ENCODE measurements around the gene RRP7A. TPM values are rescaled to one million over a fixed set of nuclear protein-coding genes. Genes with fewer than 3 reads are reported as not detected.
"Not testable (repeated sequence)": the region's sequence is repeated elsewhere in the genome, so short reads cannot be mapped to it uniquely, and the experiment has no call there.

The RRP7A gene
- polyA plus RNA-seq, 4 donors = 7.0 to 38.1 (median 17.7) TPM

DNA sequence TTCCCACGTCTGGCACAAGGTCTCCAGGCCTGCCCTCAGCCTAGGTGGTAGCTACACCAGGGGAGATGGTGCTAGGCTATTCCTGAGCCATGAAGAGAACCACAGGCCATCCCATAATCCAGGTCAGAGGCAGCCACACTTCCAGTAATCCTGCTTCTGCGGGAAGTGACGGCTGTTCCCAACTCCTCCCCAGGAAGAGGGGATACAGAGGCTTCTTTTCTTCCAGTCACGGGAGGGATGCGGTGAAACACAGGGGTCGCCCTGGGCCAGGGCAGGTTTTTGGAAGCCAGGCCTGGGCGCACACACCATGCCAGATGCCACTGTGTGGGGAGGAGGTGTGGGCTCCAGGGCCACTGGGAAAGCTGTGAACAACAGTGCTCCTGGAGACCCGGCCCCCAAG lies 4.3 kb downstream of the RRP7A start:
- not testable (repeated sequence) for H3K9me3 ChIP-seq (ENCODE audit: control insufficient read depth in 2 of 2, insufficient read depth in 1 of 2, low read depth in 1 of 2, low read length in 1 of 2); H3K27me3 ChIP-seq (ENCODE audit: control insufficient read depth in 3 of 3, insufficient read depth in 3 of 3, low read length in 3 of 3); H3K4me3 ChIP-seq (ENCODE audit: low read depth in 1 of 3, low read length in 3 of 3); FAIRE-seq; DNase-seq; H3K27ac ChIP-seq (ENCODE audit: low read depth in 1 of 3, low read length in 2 of 3)
- Histone ChIP-seq H3K4me1 (ENCODE audit: control insufficient read depth in 3 of 3, insufficient read depth in 2 of 3, low read depth in 1 of 3, low read length in 2 of 3) (peaks cover 0 to 19% (median 0%) of the 10 kb centered on the region in 3 donors), H3K36me3 (ENCODE audit: control insufficient read depth in 3 of 3, insufficient read depth in 2 of 3, low read depth in 1 of 3, low read length in 3 of 3) (peaks cover 0 to 60% (median 5%) of the 10 kb centered on the region in 3 donors)
- WGBS, 3 donors = 90 to 92% (median 92%) methylated on average over 6 to 7 of the region's 8 CpGs

GRCh38 chr22:42514331-42514730 lies 5.3 kb downstream of the RRP7A start:
- H3K27ac ChIP-seq (ENCODE audit: low read depth in 1 of 3, low read length in 2 of 3); H3K4me3 ChIP-seq (ENCODE audit: low read depth in 1 of 3, low read length in 3 of 3); H3K9me3 ChIP-seq (ENCODE audit: control insufficient read depth in 2 of 2, insufficient read depth in 1 of 2, low read depth in 1 of 2, low read length in 1 of 2); DNase-seq; FAIRE-seq; H3K27me3 ChIP-seq (ENCODE audit: control insufficient read depth in 3 of 3, insufficient read depth in 3 of 3, low read length in 3 of 3): not testable (repeated sequence)
- peaks cover 0 to 16% (median 0%) of the 10 kb centered on the region in 3 donors for H3K4me1 ChIP-seq (ENCODE audit: control insufficient read depth in 3 of 3, insufficient read depth in 2 of 3, low read depth in 1 of 3, low read length in 2 of 3)
- H3K36me3 ChIP-seq (ENCODE audit: control insufficient read depth in 3 of 3, insufficient read depth in 2 of 3, low read depth in 1 of 3, low read length in 3 of 3) = peaks cover 0 to 62% (median 5%) of the 10 kb centered on the region in 3 donors
- WGBS, 3 donors = 89 to 93% (median 89%) methylated on average over 13 to 17 of the region's 17 CpGs

GRCh38 chr22:42512273-42512990 lies 7.2 kb downstream of the RRP7A start:
- H3K9me3 ChIP-seq (ENCODE audit: control insufficient read depth in 2 of 2, insufficient read depth in 1 of 2, low read depth in 1 of 2, low read length in 1 of 2); FAIRE-seq; H3K27me3 ChIP-seq (ENCODE audit: control insufficient read depth in 3 of 3, insufficient read depth in 3 of 3, low read length in 3 of 3); H3K4me3 ChIP-seq (ENCODE audit: low read depth in 1 of 3, low read length in 3 of 3): not testable (repeated sequence)
- peaks cover 0 to 57% (median 5%) of the 10 kb centered on the region in 3 donors for H3K36me3 ChIP-seq (ENCODE audit: control insufficient read depth in 3 of 3, insufficient read depth in 2 of 3, low read depth in 1 of 3, low read length in 3 of 3)
- H3K27ac ChIP-seq (ENCODE audit: low read depth in 1 of 3, low read length in 2 of 3) = peak overlapping the region in 2 of 3 donors; percentile 50 to 65
- DNase-seq = peak in 1 of 2 donors; percentile 59
- 70 to 76% (median 74%) methylated on average over 13 to 22 of the region's 22 CpGs for WGBS, 3 donors
- H3K4me1 ChIP-seq (ENCODE audit: control insufficient read depth in 3 of 3, insufficient read depth in 2 of 3, low read depth in 1 of 3, low read length in 2 of 3) = peaks cover 0 to 16% (median 0%) of the 10 kb centered on the region in 3 donors

DNA sequence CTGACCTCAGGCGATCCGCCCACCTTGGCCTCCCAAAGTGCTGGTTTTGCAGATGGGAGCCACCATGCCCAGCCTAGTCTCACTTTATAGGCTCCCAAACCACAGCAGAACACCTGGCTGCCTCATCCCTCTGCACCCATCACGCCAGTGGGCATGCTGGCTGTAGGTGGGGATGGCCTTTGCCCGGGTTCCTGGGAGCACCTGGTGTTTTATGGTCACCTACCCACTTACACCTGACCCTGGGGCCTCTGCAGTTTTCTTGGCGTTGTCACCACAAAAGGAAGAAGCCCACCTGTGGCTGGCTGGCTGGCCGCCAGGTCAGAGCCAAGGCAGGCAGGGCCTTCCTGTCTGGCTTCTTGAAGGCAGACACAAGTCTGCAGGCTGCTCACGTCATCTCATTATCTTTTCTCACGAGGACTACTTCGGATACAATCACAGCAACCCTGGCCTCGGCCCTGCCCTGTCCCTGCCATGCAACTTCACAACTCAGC lies 8.2 kb downstream of the RRP7A start:
- peak overlapping the region in 2 of 3 donors; percentile 5 to 73 for H3K27ac ChIP-seq (ENCODE audit: low read depth in 1 of 3, low read length in 2 of 3)
- WGBS, 3 donors = 24 to 55% (median 42%) methylated on average over 5 to 10 of the region's 10 CpGs

GRCh38 chr22:42509548-42509947 lies 10.0 kb downstream of the RRP7A start:
- FAIRE-seq = no peak
- H3K4me1 ChIP-seq (ENCODE audit: control insufficient read depth in 3 of 3, insufficient read depth in 2 of 3, low read depth in 1 of 3, low read length in 2 of 3) = peaks cover 0 to 16% (median 0%) of the 10 kb centered on the region in 3 donors
- no peak overlapping the region for H3K4me3 ChIP-seq (ENCODE audit: low read depth in 1 of 3, low read length in 3 of 3)
- H3K27ac ChIP-seq (ENCODE audit: low read depth in 1 of 3, low read length in 2 of 3) = no peak overlapping the region
- H3K36me3 ChIP-seq (ENCODE audit: control insufficient read depth in 3 of 3, insufficient read depth in 2 of 3, low read depth in 1 of 3, low read length in 3 of 3) = peaks cover 0 to 37% (median 5%) of the 10 kb centered on the region in 3 donors
- 74 to 83% (median 76%) methylated on average over 12 to 15 of the region's 15 CpGs for WGBS, 3 donors
- no peaks in the 10 kb centered on the region for H3K9me3 ChIP-seq (ENCODE audit: control insufficient read depth in 2 of 2, insufficient read depth in 1 of 2, low read depth in 1 of 2, low read length in 1 of 2)
- H3K27me3 ChIP-seq (ENCODE audit: control insufficient read depth in 3 of 3, insufficient read depth in 3 of 3, low read length in 3 of 3) = no peaks in the 10 kb centered on the region
- no peak for DNase-seq

More for the DNA sequence above, 8.2 kb downstream of the RRP7A start:
- H3K27me3 ChIP-seq (ENCODE audit: control insufficient read depth in 3 of 3, insufficient read depth in 3 of 3, low read length in 3 of 3) = no peaks in the 10 kb centered on the region
- H3K4me1 ChIP-seq (ENCODE audit: control insufficient read depth in 3 of 3, insufficient read depth in 2 of 3, low read depth in 1 of 3, low read length in 2 of 3) = peaks cover 0 to 16% (median 0%) of the 10 kb centered on the region in 3 donors
- DNase-seq (peak; percentile 68 to 81), FAIRE-seq (no peak)
- H3K4me3 ChIP-seq (ENCODE audit: low read depth in 1 of 3, low read length in 3 of 3) = no peak overlapping the region
- H3K9me3 ChIP-seq (ENCODE audit: control insufficient read depth in 2 of 2, insufficient read depth in 1 of 2, low read depth in 1 of 2, low read length in 1 of 2) = no peaks in the 10 kb centered on the region
- peaks cover 0 to 50% (median 5%) of the 10 kb centered on the region in 3 donors for H3K36me3 ChIP-seq (ENCODE audit: control insufficient read depth in 3 of 3, insufficient read depth in 2 of 3, low read depth in 1 of 3, low read length in 3 of 3)

- not testable (repeated sequence) for H3K4me3 ChIP-seq (ENCODE audit: low read depth in 1 of 3, low read length in 3 of 3); H3K27ac ChIP-seq (ENCODE audit: low read depth in 1 of 3, low read length in 2 of 3); FAIRE-seq; DNase-seq; H3K27me3 ChIP-seq (ENCODE audit: control insufficient read depth in 3 of 3, insufficient read depth in 3 of 3, low read length in 3 of 3); H3K9me3 ChIP-seq (ENCODE audit: control insufficient read depth in 2 of 2, insufficient read depth in 1 of 2, low read depth in 1 of 2, low read length in 1 of 2)
- Histone ChIP-seq H3K36me3 (ENCODE audit: control insufficient read depth in 3 of 3, insufficient read depth in 2 of 3, low read depth in 1 of 3, low read length in 3 of 3) (peaks cover 0 to 31% (median 5%) of the 10 kb centered on the region in 3 donors), H3K4me1 (ENCODE audit: control insufficient read depth in 3 of 3, insufficient read depth in 2 of 3, low read depth in 1 of 3, low read length in 2 of 3) (peaks cover 0 to 16% (median 0%) of the 10 kb centered on the region in 3 donors)
- WGBS, 3 donors = 38 to 83% (median 61%) methylated on average over 2 to 10 of the region's 10 CpGs
Observed at GRCh38 chr22:42508975-42509364, 10.6 kb downstream of the RRP7A start.

DNA sequence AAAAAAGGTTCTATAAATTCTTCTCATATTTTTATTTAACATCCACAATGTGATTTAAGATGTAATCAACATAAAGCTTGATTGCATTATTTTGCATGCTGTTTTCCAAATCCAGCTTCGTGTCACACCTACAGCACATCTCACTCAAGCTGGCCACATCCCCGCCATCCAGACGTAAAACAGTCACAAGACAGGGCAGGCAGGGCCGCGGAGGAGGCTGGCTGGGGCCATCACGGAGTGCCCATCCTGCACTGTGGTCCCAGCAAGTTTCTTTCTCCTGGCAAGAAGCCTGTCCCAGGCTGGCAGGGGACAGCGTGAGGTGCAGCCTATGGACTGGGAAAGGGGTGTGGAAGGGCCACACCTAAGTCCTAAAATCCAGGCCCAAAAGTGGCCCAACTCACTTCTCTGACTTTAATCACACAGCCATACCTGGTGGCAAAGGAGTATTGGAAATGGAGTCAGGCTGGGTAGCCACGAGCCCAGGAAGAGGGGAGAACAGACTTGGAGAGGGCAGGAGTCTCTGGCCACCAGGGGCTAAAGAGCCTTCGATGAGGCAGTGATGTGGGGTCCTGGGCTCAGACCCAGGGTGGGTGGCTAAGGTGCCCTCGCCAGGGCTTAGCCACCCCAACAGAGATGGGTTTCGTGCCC lies 11.1 kb downstream of the RRP7A start:
- Histone ChIP-seq H3K4me1 (ENCODE audit: control insufficient read depth in 3 of 3, insufficient read depth in 2 of 3, low read depth in 1 of 3, low read length in 2 of 3) (peaks cover 0 to 16% (median 0%) of the 10 kb centered on the region in 3 donors), H3K36me3 (ENCODE audit: control insufficient read depth in 3 of 3, insufficient read depth in 2 of 3, low read depth in 1 of 3, low read length in 3 of 3) (peaks cover 0 to 27% (median 5%) of the 10 kb centered on the region in 3 donors)
- WGBS, 3 donors = 42 to 51% (median 50%) methylated on average over 8 to 11 of the region's 11 CpGs
- not testable (repeated sequence) for H3K4me3 ChIP-seq (ENCODE audit: low read depth in 1 of 3, low read length in 3 of 3); H3K27ac ChIP-seq (ENCODE audit: low read depth in 1 of 3, low read length in 2 of 3); FAIRE-seq; H3K9me3 ChIP-seq (ENCODE audit: control insufficient read depth in 2 of 2, insufficient read depth in 1 of 2, low read depth in 1 of 2, low read length in 1 of 2); DNase-seq; H3K27me3 ChIP-seq (ENCODE audit: control insufficient read depth in 3 of 3, insufficient read depth in 3 of 3, low read length in 3 of 3)

- DNase-seq (no peak), FAIRE-seq (no peak)
- Histone ChIP-seq H3K4me1 (ENCODE audit: control insufficient read depth in 3 of 3, insufficient read depth in 2 of 3, low read depth in 1 of 3, low read length in 2 of 3) (peaks cover 0 to 22% (median 0%) of the 10 kb centered on the region in 3 donors), H3K27ac (ENCODE audit: low read depth in 1 of 3, low read length in 2 of 3) (peak overlapping the region in 1 of 3 donors; percentile 47), H3K27me3 (ENCODE audit: control insufficient read depth in 3 of 3, insufficient read depth in 3 of 3, low read length in 3 of 3) (no peaks in the 10 kb centered on the region), H3K9me3 (ENCODE audit: control insufficient read depth in 2 of 2, insufficient read depth in 1 of 2, low read depth in 1 of 2, low read length in 1 of 2) (no peaks in the 10 kb centered on the region), H3K4me3 (ENCODE audit: low read depth in 1 of 3, low read length in 3 of 3) (peak overlapping the region in 2 of 3 donors; percentile 30 to 47), H3K36me3 (ENCODE audit: control insufficient read depth in 3 of 3, insufficient read depth in 2 of 3, low read depth in 1 of 3, low read length in 3 of 3) (no peaks in the 10 kb centered on the region)
- WGBS, 3 donors = 18 to 29% (median 18%) methylated on average over 14 to 26 of the region's 26 CpGs
Observed at GRCh38 chr22:42500836-42501179, 18.8 kb downstream of the RRP7A start.

Data from small intestine (tissue), 7 donors.